H9 (cell line): Measurements from ENCODE around the gene NOXRED1. TPM values are rescaled to one million over a fixed set of nuclear protein-coding genes. Genes with fewer than 3 reads are reported as not detected.

Source experiments
- DNase-seq: peaks from one replicate; pipeline ENCODE4 v3.0.0-alpha.2; 2017
- H2AFZ ChIP-seq: one replicate; pipeline ENCODE4 v1.6.1; 2013; ENCODE audit warnings: mild to moderate bottlenecking, low read length, control low read depth, moderate library complexity
- H2AK5ac ChIP-seq: 2 replicates; pipeline ENCODE4 v1.6.1; 2013; ENCODE audit warnings: low read length, control low read depth, mixed read lengths; ENCODE audit not compliant: insufficient read length
- H2BK120ac ChIP-seq: one replicate; pipeline ENCODE4 v1.6.1; 2013; ENCODE audit warnings: low read depth, mild to moderate bottlenecking, low read length, control low read depth, inconsistent platforms; ENCODE audit not compliant: poor library complexity, severe bottlenecking
- H2BK12ac ChIP-seq: 2 replicates; pipeline ENCODE4 v1.6.1; 2013; ENCODE audit warnings: low read length, control low read depth, mixed read lengths, low read depth; ENCODE audit not compliant: insufficient read length
- H2BK15ac ChIP-seq: 2 replicates; pipeline ENCODE4 v1.6.1; 2013; ENCODE audit warnings: low read depth, low read length, control low read depth
- H2BK20ac ChIP-seq: one replicate; pipeline ENCODE4 v1.6.1; 2013; ENCODE audit warnings: low read depth, mild to moderate bottlenecking, low read length, control low read depth, inconsistent platforms; ENCODE audit not compliant: poor library complexity, severe bottlenecking
- H2BK5ac ChIP-seq: 2 replicates; pipeline ENCODE4 v1.6.1; 2013; ENCODE audit warnings: low read length, control low read depth, mixed read lengths; ENCODE audit not compliant: insufficient read length
- H3K14ac ChIP-seq: 2 replicates; pipeline ENCODE4 v1.6.1; 2013; ENCODE audit warnings: low read length, control low read depth; ENCODE audit not compliant: insufficient read depth
- H3K18ac ChIP-seq: 2 replicates; pipeline ENCODE4 v1.6.1; 2013; ENCODE audit warnings: low read depth, mild to moderate bottlenecking, mixed read lengths, low read length, control low read depth; ENCODE audit not compliant: insufficient read length
- H3K23ac ChIP-seq: 2 replicates; pipeline ENCODE4 v1.6.1; 2013; ENCODE audit warnings: low read length, control low read depth, mixed read lengths, low read depth; ENCODE audit not compliant: insufficient read length
- H3K23me2 ChIP-seq: 2 replicates; pipeline ENCODE4 v1.6.1; 2013; ENCODE audit warnings: low read depth, mild to moderate bottlenecking, mixed read lengths, low read length, control low read depth; ENCODE audit not compliant: insufficient read length, poor library complexity, severe bottlenecking
- H3K27ac ChIP-seq: 2 replicates; pipeline ENCODE4 v1.5.1; 2013; ENCODE audit warnings: low read length, control low read depth, mixed read lengths, low read depth; ENCODE audit not compliant: insufficient read length
- H3K27me3 ChIP-seq: 2 replicates; pipeline ENCODE4 v1.6.1; 2013; ENCODE audit warnings: low read length, control low read depth, inconsistent platforms; ENCODE audit not compliant: insufficient read depth
- H3K4ac ChIP-seq: 2 replicates; pipeline ENCODE4 v1.6.1; 2013; ENCODE audit warnings: low read depth, mild to moderate bottlenecking, control low read depth, inconsistent platforms, low read length, moderate library complexity
- H3K4me1 ChIP-seq: 2 replicates; pipeline ENCODE4 v1.6.1; 2013; ENCODE audit warnings: low read length, control low read depth, inconsistent platforms; ENCODE audit not compliant: insufficient read depth
- H3K4me2 ChIP-seq: 2 replicates; pipeline ENCODE4 v1.6.1; 2013; ENCODE audit warnings: low read length, control low read depth, mixed read lengths; ENCODE audit not compliant: insufficient read length, insufficient read depth
- H3K56ac ChIP-seq: 2 replicates; pipeline ENCODE4 v1.6.1; 2013; ENCODE audit warnings: low read depth, mild to moderate bottlenecking, mixed read lengths, low read length, control low read depth; ENCODE audit not compliant: insufficient read length
- H3K79me1 ChIP-seq: 2 replicates; pipeline ENCODE4 v1.6.1; 2013; ENCODE audit warnings: low read depth, mild to moderate bottlenecking, moderate library complexity, low read length, control low read depth, inconsistent platforms; ENCODE audit not compliant: insufficient read depth, poor library complexity, severe bottlenecking
- H3K79me2 ChIP-seq: 2 replicates; pipeline ENCODE4 v1.6.1; 2013; ENCODE audit warnings: low read length, control low read depth, inconsistent platforms; ENCODE audit not compliant: insufficient read depth
- H3K9ac ChIP-seq: 2 replicates; pipeline ENCODE4 v1.6.1; 2013; ENCODE audit warnings: low read length, control low read depth, mixed read lengths; ENCODE audit not compliant: insufficient read length; ENCODE audit errors: extremely low read depth
- H3K9me3 ChIP-seq: one replicate; pipeline ENCODE4 v1.6.1; 2013; ENCODE audit warnings: low read depth, low read length, inconsistent platforms; ENCODE audit not compliant: control insufficient read depth
- H3T11ph ChIP-seq: one replicate; pipeline ENCODE4 v1.6.1; 2013; ENCODE audit warnings: mild to moderate bottlenecking, low read length, control low read depth, inconsistent platforms
- H4K20me1 ChIP-seq: one replicate; pipeline ENCODE4 v1.6.1; 2013; ENCODE audit not compliant: control insufficient read depth, insufficient read length, insufficient read depth
- H4K5ac ChIP-seq: 2 replicates; pipeline ENCODE4 v1.6.1; 2013; ENCODE audit warnings: low read depth, mild to moderate bottlenecking, mixed read lengths, low read length, control low read depth; ENCODE audit not compliant: insufficient read length
- H4K8ac ChIP-seq: replicated peaks from 2 replicates; pipeline ENCODE4 v1.6.1; 2013; ENCODE audit warnings: low read length, control low read depth, mixed read lengths, low read depth; ENCODE audit not compliant: insufficient read length
- H4K91ac ChIP-seq: 2 replicates; pipeline ENCODE4 v1.6.1; 2013; ENCODE audit warnings: low read depth, mild to moderate bottlenecking, moderate library complexity, mixed read lengths, low read length, control low read depth; ENCODE audit not compliant: insufficient read length
- H3K27ac Mint-ChIP-seq, 3 experiments: 2 replicates in 2 of 3; 3 replicates in 1 of 3; pipeline ENCODE4 v1.8.0; 2020 to 2021; ENCODE audit warnings: mixed read lengths in 3 of 3, mild to moderate bottlenecking in 1 of 3, moderate library complexity in 1 of 3
- H3K27me3 Mint-ChIP-seq: 2 replicates; pipeline ENCODE4 v1.8.0; 2021; ENCODE audit warnings: low read depth, mild to moderate bottlenecking, moderate library complexity, mixed read lengths
- H3K36me3 Mint-ChIP-seq, 3 experiments: 2 replicates in 2 of 3; 3 replicates in 1 of 3; pipeline ENCODE4 v1.8.0; 2020 to 2021; ENCODE audit warnings: low read depth in 3 of 3, mixed read lengths in 3 of 3; ENCODE audit not compliant: insufficient read depth in 1 of 3
- H3K4me1 Mint-ChIP-seq, 2 experiments: 2 replicates each; pipeline ENCODE4 v1.8.0; 2020; ENCODE audit warnings: mixed read lengths in 2 of 2
- H3K4me3 Mint-ChIP-seq, 2 experiments: 2 replicates in 1 of 2; 3 replicates in 1 of 2; pipeline ENCODE4 v1.8.0; 2020 to 2021; ENCODE audit warnings: mild to moderate bottlenecking in 2 of 2, mixed read lengths in 2 of 2, moderate library complexity in 1 of 2
- H3K9me3 Mint-ChIP-seq, 2 experiments: 2 replicates in 1 of 2; 3 replicates in 1 of 2; pipeline ENCODE4 v1.8.0; 2020; ENCODE audit warnings: mild to moderate bottlenecking in 2 of 2, mixed read lengths in 2 of 2, moderate library complexity in 1 of 2
- WGBS: extraction: QIAGEN DNeasy Blood & Tissue Kit; methylation state at CpG from one replicate; pipeline ENCODE4 v1.1.7; 2013; ENCODE audit warnings: missing lambda C conversion rate, low lambda C conversion rate, mixed read lengths; ENCODE audit not compliant: insufficient read length; ENCODE audit errors: extremely low coverage; 5-methylcytosine and 5-hydroxymethylcytosine counted together
- total RNA-seq: library from RNA; stranded (reverse); gene quantifications from 2 replicates; pipeline ENCODE4 v1.2.1, GENCODE V29; 2021
- TF ChIP-seq, protein P1 (sequence below): fragments of 200-600 bp; sonication (generic); conservative IDR thresholded peaks from 3 replicates; pipeline ENCODE4 v1.8.0; 2021; ENCODE audit warnings: antibody characterized with exemption, mild to moderate bottlenecking

The NOXRED1 gene
- total RNA-seq, 1 experiment from 2014 or later, result not detected

DNA sequence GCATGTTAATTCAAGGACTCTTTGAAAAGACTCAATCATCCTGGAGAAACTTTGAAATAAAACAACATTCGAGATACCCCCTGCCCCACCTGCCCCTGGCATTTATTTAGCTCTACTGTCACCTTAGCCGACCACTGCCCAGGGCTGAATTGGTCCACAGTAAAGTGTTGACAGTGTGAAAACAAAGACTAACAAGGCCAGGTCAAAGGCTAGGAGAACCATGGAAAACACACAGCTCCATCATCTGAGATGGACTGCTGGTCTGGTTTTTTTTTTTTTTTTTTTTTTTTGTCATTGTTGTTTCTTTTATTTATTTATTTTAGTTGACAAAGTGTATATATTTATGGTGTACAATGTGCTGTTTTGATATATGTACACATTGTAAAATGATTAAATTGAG is 76.8 kb downstream of the NOXRED1 start:
- no peak overlapping the region for H4K5ac ChIP-seq
- no peak overlapping the region for H2AK5ac ChIP-seq
- no peak overlapping the region for H3K4ac ChIP-seq
- H3K23me2 ChIP-seq, result no peaks in the 10 kb centered on the region
- H3K4me2 ChIP-seq, result no peak overlapping the region
- H2BK20ac ChIP-seq, result no peak overlapping the region
- no peak overlapping the region for H3K27ac Mint-ChIP-seq
- WGBS, result no CpG with 5 or more reads among the region's 2 CpGs
- no peaks in the 10 kb centered on the region for H3K79me2 ChIP-seq
- H4K8ac ChIP-seq, result no peak overlapping the region
- H3K4me1 ChIP-seq, result peaks cover 9% of the 10 kb centered on the region; the same call in 1 of the 2 replicates
- peaks cover 7 to 30% (median 19%) of the 10 kb centered on the region in 3 experiments for H3K36me3 Mint-ChIP-seq
- no peak overlapping the region for H2BK12ac ChIP-seq
- no peak overlapping the region for H3K18ac ChIP-seq
- H3K9me3 ChIP-seq, result no peaks in the 10 kb centered on the region
- no peak overlapping the region for H2BK120ac ChIP-seq
- H3K27me3 Mint-ChIP-seq, result no peaks in the 10 kb centered on the region
- no peak overlapping the region for H2BK5ac ChIP-seq
- H2BK15ac ChIP-seq, result no peak overlapping the region
- H3K9ac ChIP-seq, result no peak overlapping the region
- no peak overlapping the region for H3T11ph ChIP-seq
- no peak overlapping the region for H3K14ac ChIP-seq
- no peaks in the 10 kb centered on the region for H3K9me3 Mint-ChIP-seq
- H3K27me3 ChIP-seq, result no peaks in the 10 kb centered on the region
- H3K4me1 Mint-ChIP-seq, result peaks cover 25 to 27% of the 10 kb centered on the region in 2 experiments
- no peaks in the 10 kb centered on the region for H3K79me1 ChIP-seq
- no peaks in the 10 kb centered on the region for H4K20me1 ChIP-seq
- DNase-seq, result no peak
- no peak overlapping the region for H3K4me3 Mint-ChIP-seq
- H2AFZ ChIP-seq, result no peak overlapping the region
- TF ChIP-seq, protein P1, sequence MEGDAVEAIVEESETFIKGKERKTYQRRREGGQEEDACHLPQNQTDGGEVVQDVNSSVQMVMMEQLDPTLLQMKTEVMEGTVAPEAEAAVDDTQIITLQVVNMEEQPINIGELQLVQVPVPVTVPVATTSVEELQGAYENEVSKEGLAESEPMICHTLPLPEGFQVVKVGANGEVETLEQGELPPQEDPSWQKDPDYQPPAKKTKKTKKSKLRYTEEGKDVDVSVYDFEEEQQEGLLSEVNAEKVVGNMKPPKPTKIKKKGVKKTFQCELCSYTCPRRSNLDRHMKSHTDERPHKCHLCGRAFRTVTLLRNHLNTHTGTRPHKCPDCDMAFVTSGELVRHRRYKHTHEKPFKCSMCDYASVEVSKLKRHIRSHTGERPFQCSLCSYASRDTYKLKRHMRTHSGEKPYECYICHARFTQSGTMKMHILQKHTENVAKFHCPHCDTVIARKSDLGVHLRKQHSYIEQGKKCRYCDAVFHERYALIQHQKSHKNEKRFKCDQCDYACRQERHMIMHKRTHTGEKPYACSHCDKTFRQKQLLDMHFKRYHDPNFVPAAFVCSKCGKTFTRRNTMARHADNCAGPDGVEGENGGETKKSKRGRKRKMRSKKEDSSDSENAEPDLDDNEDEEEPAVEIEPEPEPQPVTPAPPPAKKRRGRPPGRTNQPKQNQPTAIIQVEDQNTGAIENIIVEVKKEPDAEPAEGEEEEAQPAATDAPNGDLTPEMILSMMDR, result no peak
- H3K56ac ChIP-seq, result no peak overlapping the region
- H4K91ac ChIP-seq, result no peak overlapping the region
- no peak overlapping the region for H3K23ac ChIP-seq
- H3K27ac ChIP-seq, result no peak overlapping the region
